H1 (cell line): ENCODE results near the gene UPF2. TPM values are rescaled to one million over a fixed set of nuclear protein-coding genes. Genes with fewer than 3 reads are reported as not detected.

Source experiments
- CTCF ChIA-PET: fragments of 300-600 bp; sonication (Branson Sonifier 250); formaldehyde crosslinking; loops from one replicate; lab custom pipeline; 2021; ENCODE audit not compliant: partially characterized antibody; lab: Charles Lee
- POLR2A ChIA-PET: fragments of 300-600 bp; sonication (Branson Sonifier 250); formaldehyde crosslinking; loops from one replicate; lab custom pipeline; 2021; ENCODE audit warnings: inconsistent platforms; ENCODE audit not compliant: partially characterized antibody; lab: Charles Lee
- DNase-seq, 2 experiments: peaks; one replicate each; pipeline versions ENCODE4 v3.0.0 to v3.0.0-alpha.2; 2010 to 2022; ENCODE audit warnings: low spot score in 2 of 2, low read depth in 1 of 2, mixed read lengths in 1 of 2
- FAIRE-seq: peaks from 2 replicates; lab custom pipeline; 2011; peaks lifted over from hg19 to GRCh38; lab: Jason Lieb, UNC
- H2AFZ ChIP-seq: 2 replicates; pipeline ENCODE4 v1.8.1; 2012; ENCODE audit warnings: low read length, inconsistent platforms
- H2AK5ac ChIP-seq: 2 replicates; pipeline ENCODE4 v1.6.1; 2013; ENCODE audit warnings: low read depth, low read length
- H2BK120ac ChIP-seq: replicated peaks from 2 replicates; pipeline ENCODE3; 2013; ENCODE audit warnings: low read depth, low read length, inconsistent platforms
- H2BK12ac ChIP-seq: 2 replicates; pipeline ENCODE4 v1.6.1; 2013; ENCODE audit warnings: low read depth, low read length
- H2BK15ac ChIP-seq: 2 replicates; pipeline ENCODE4 v1.6.1; 2013; ENCODE audit warnings: low read length
- H2BK20ac ChIP-seq: 2 replicates; pipeline ENCODE4 v1.6.1; 2013; ENCODE audit warnings: low read length
- H2BK5ac ChIP-seq: 2 replicates; pipeline ENCODE4 v1.6.1; 2013; ENCODE audit warnings: low read depth, low read length
- H3K14ac ChIP-seq: 2 replicates; pipeline ENCODE4 v1.6.1; 2013; ENCODE audit warnings: inconsistent platforms; ENCODE audit not compliant: insufficient read length
- H3K18ac ChIP-seq: 2 replicates; pipeline ENCODE4 v1.6.1; 2013; ENCODE audit warnings: low read length; ENCODE audit errors: extremely low read depth
- H3K23ac ChIP-seq: 2 replicates; pipeline ENCODE4 v1.6.1; 2013; ENCODE audit warnings: inconsistent platforms; ENCODE audit not compliant: insufficient read length
- H3K23me2 ChIP-seq: 2 replicates; pipeline ENCODE4 v1.6.1; 2013; ENCODE audit warnings: low read depth, low read length
- H3K27ac ChIP-seq: 2 replicates; pipeline ENCODE4 v1.6.1; 2011; ENCODE audit warnings: low read depth, low read length, inconsistent platforms
- H3K27me3 ChIP-seq, 4 experiments: replicated peaks in 1 of 4; 1 replicate in 1 of 4; 2 replicates in 3 of 4; pipeline versions ENCODE4 v1.6.1 to v1.8.1; 2011 to 2013; ENCODE audit warnings: low read length in 3 of 4, mild to moderate bottlenecking in 3 of 4, inconsistent platforms in 2 of 4, mixed read lengths in 2 of 4, moderate library complexity in 1 of 4; ENCODE audit not compliant: control insufficient read depth in 3 of 4, insufficient read depth in 3 of 4; ENCODE audit errors: extremely low read depth in 1 of 4
- H3K36me3 ChIP-seq, 4 experiments: 2 replicates each; pipeline versions ENCODE4 v1.6.1 to v1.8.1; 2011 to 2013; ENCODE audit warnings: mild to moderate bottlenecking in 4 of 4, low read length in 3 of 4, moderate library complexity in 2 of 4, control low read depth in 1 of 4, inconsistent platforms in 1 of 4; ENCODE audit not compliant: insufficient read depth in 4 of 4, control insufficient read depth in 2 of 4
- H3K4ac ChIP-seq: replicated peaks from 2 replicates; pipeline ENCODE3; 2013; ENCODE audit warnings: low read length, low read depth, mixed read lengths, inconsistent platforms; ENCODE audit not compliant: insufficient read length
- H3K4me1 ChIP-seq, 4 experiments: replicated peaks in 1 of 4; 1 replicate in 1 of 4; 2 replicates in 3 of 4; pipeline versions ENCODE4 v1.6.1 to v1.8.1; 2011 to 2013; ENCODE audit warnings: low read length in 3 of 4, inconsistent platforms in 2 of 4, mixed read lengths in 1 of 4; ENCODE audit not compliant: insufficient read depth in 4 of 4, control insufficient read depth in 3 of 4
- H3K4me2 ChIP-seq, 2 experiments: 2 replicates each; pipeline versions ENCODE4 v1.6.1 to v1.8.1; 2011 to 2013; ENCODE audit warnings: low read depth in 2 of 2, low read length in 2 of 2, control low read depth in 1 of 2, inconsistent platforms in 1 of 2, mild to moderate bottlenecking in 1 of 2; ENCODE audit not compliant: insufficient read depth in 1 of 2
- H3K4me3 ChIP-seq, 4 experiments: fragments of 200-600, 300-600 bp in 1 of 4; sonication (generic), shearing (Covaris generic), sonication (Bioruptor Twin) in 1 of 4; 2 replicates each; pipeline versions ENCODE4 v1.5.1 to v1.8.1; 2011 to 2016; ENCODE audit warnings: low read length in 4 of 4, low read depth in 3 of 4, control low read depth in 2 of 4, inconsistent platforms in 2 of 4, mild to moderate bottlenecking in 2 of 4, mixed read lengths in 1 of 4, moderate library complexity in 1 of 4; ENCODE audit not compliant: insufficient read depth in 2 of 4; ENCODE audit errors: extremely low read depth in 1 of 4
- H3K56ac ChIP-seq: replicated peaks from 2 replicates; pipeline ENCODE3; 2013; ENCODE audit warnings: low read depth, mild to moderate bottlenecking, mixed read lengths, low read length, inconsistent platforms; ENCODE audit not compliant: insufficient read length
- H3K79me1 ChIP-seq: 2 replicates; pipeline ENCODE4 v1.6.1; 2013; ENCODE audit warnings: low read depth, low read length, control low read depth
- H3K79me2 ChIP-seq, 2 experiments: 2 replicates each; pipeline versions ENCODE4 v1.6.1 to v1.8.1; 2012 to 2013; ENCODE audit warnings: low read length in 2 of 2, mild to moderate bottlenecking in 2 of 2, inconsistent platforms in 1 of 2; ENCODE audit not compliant: insufficient read depth in 2 of 2, control insufficient read depth in 1 of 2
- H3K9ac ChIP-seq, 4 experiments: replicated peaks in 1 of 4; 1 replicate in 1 of 4; 2 replicates in 3 of 4; pipeline versions ENCODE4 v1.6.1 to v1.8.1; 2011 to 2013; ENCODE audit warnings: low read depth in 3 of 4, low read length in 3 of 4, control low read depth in 2 of 4, mild to moderate bottlenecking in 2 of 4, moderate library complexity in 2 of 4, inconsistent platforms in 1 of 4; ENCODE audit errors: extremely low read depth in 1 of 4
- H3K9me3 ChIP-seq, 2 experiments: 2 replicates each; pipeline versions ENCODE4 v1.6.1 to v1.8.1; 2012 to 2013; ENCODE audit warnings: mild to moderate bottlenecking in 2 of 2, moderate library complexity in 2 of 2, control low read depth in 1 of 2, inconsistent platforms in 1 of 2, low read depth in 1 of 2, low read length in 1 of 2, mixed read lengths in 1 of 2; ENCODE audit not compliant: insufficient read depth in 2 of 2
- H4K20me1 ChIP-seq, 2 experiments: replicated peaks in 1 of 2; 2 replicates each; pipeline versions ENCODE3 to v1.8.1; 2011 to 2013; ENCODE audit warnings: inconsistent platforms in 2 of 2, low read length in 2 of 2, mild to moderate bottlenecking in 1 of 2; ENCODE audit not compliant: insufficient read depth in 2 of 2, control insufficient read depth in 1 of 2
- H4K5ac ChIP-seq: 2 replicates; pipeline ENCODE4 v1.6.1; 2013; ENCODE audit warnings: low read length, low read depth, mixed read lengths, inconsistent platforms; ENCODE audit not compliant: insufficient read length
- H4K8ac ChIP-seq: 2 replicates; pipeline ENCODE4 v1.8.0; 2013; ENCODE audit warnings: mild to moderate bottlenecking, moderate library complexity, low read length, inconsistent platforms; ENCODE audit not compliant: insufficient read depth; ENCODE audit errors: extremely low read depth
- H4K91ac ChIP-seq: replicated peaks from 2 replicates; pipeline ENCODE3; 2013; ENCODE audit warnings: low read length, mixed read lengths, inconsistent platforms; ENCODE audit not compliant: insufficient read length
- ASH2L ChIP-seq: fragments of 200-600, 300-600 bp; sonication (generic); IDR thresholded peaks from one replicate; pipeline ENCODE4 v1.7.1; 2017; ENCODE audit warnings: low read length
- ATF2 ChIP-seq: IDR thresholded peaks from 2 replicates; pipeline ENCODE4 v1.6.1; 2012; ENCODE audit warnings: low read length, inconsistent platforms
- CHD1 ChIP-seq: IDR thresholded peaks from 2 replicates; pipeline ENCODE4 v1.6.1; 2012; ENCODE audit warnings: low read depth, low read length, improper control_type of control experiment
- CTBP2 ChIP-seq: IDR thresholded peaks from 2 replicates; pipeline ENCODE4 v1.7.0; 2011; ENCODE audit warnings: borderline replicate concordance, mild to moderate bottlenecking, moderate library complexity, mixed read lengths, low read length; ENCODE audit not compliant: insufficient read depth, insufficient read length
- EGR1 ChIP-seq: IDR thresholded peaks from 2 replicates; pipeline ENCODE4 v1.6.1; 2011; ENCODE audit warnings: low read depth, low read length, borderline replicate concordance
- EP300 ChIP-seq, 2 experiments: IDR thresholded peaks; 1 replicate in 1 of 2; 2 replicates in 1 of 2; pipeline ENCODE4 v1.6.1; 2011 to 2012; ENCODE audit warnings: low read depth in 2 of 2, low read length in 2 of 2, mild to moderate bottlenecking in 2 of 2, borderline replicate concordance in 1 of 2, inconsistent platforms in 1 of 2, moderate library complexity in 1 of 2
- EZH2 ChIP-seq: fragments of 200-600 bp; sonication (generic); IDR thresholded peaks from 2 replicates; pipeline ENCODE4 v1.7.1; 2012; ENCODE audit warnings: low read depth, mild to moderate bottlenecking, moderate library complexity, low read length, inconsistent platforms; ENCODE audit not compliant: severe bottlenecking
- KDM5A ChIP-seq: fragments of 200-600 bp; IDR thresholded peaks from 2 replicates; pipeline ENCODE4 v1.7.1; 2012; ENCODE audit warnings: mild to moderate bottlenecking, low read length, inconsistent platforms, mixed read lengths
- MAX ChIP-seq: IDR thresholded peaks from 2 replicates; pipeline ENCODE4 v1.6.1; 2012; ENCODE audit warnings: inconsistent platforms
- SP1 ChIP-seq: IDR thresholded peaks from 2 replicates; pipeline ENCODE4 v1.6.1; 2011; ENCODE audit warnings: low read depth, low read length
- TEAD4 ChIP-seq: IDR thresholded peaks from 2 replicates; pipeline ENCODE4 v1.6.1; 2012; ENCODE audit warnings: low read depth, low read length, inconsistent platforms, mixed read lengths
- WGBS, 2 experiments: shearing (Covaris generic) in 1 of 2; methylation state at CpG; one replicate each; pipeline versions ENCODE4 v1.1.6 to v1.1.7; 2013 to 2015; ENCODE audit warnings: low lambda C conversion rate in 2 of 2, mixed read lengths in 2 of 2, inconsistent platforms in 1 of 2, low coverage in 1 of 2, missing lambda C conversion rate in 1 of 2; ENCODE audit not compliant: insufficient replicate concordance in 2 of 2, insufficient coverage in 1 of 2, insufficient read length in 1 of 2; ENCODE audit errors: extremely low coverage in 1 of 2, missing lambda C conversion rate in 1 of 2; 5-methylcytosine and 5-hydroxymethylcytosine counted together
- polyA plus RNA-seq, 7 experiments: library from polyadenylated mRNA; depleted of rRNA in 3 of 7; stranded (reverse) in 5 of 7; unstranded in 2 of 7; fragments of >200 nt in 5 of 7; fragments of 200-250 nt in 2 of 7; gene quantifications; 1 replicate in 5 of 7; 2 replicates in 1 of 7; 4 replicates in 1 of 7; pipeline versions ENCODE4 v1.2.1 to v1.2.3, GENCODE V29; 2011 to 2013; ENCODE audit warnings: missing spikeins in 2 of 7, mixed read lengths in 2 of 7
- total RNA-seq: library from RNA; stranded (reverse); fragmentation: NEBNext Ultra II Directional; extraction: Animal tissue kit (Norgen Biotek cat#: 25700); gene quantifications from 2 replicates; pipeline ENCODE4 v1.2.1, GENCODE V29; 2021

UPF2 gene
- total and polyA plus RNA-seq, 2 of the 8 experiments (the other 6 are each of a cell fraction or from before 2014, with no cell fraction given) = 6.2 to 32.8 TPM

GRCh38 chr10:11894381-11895107 lies 148.1 kb downstream of the UPF2 start:
- Histone ChIP-seq H3K9me3 (no peaks in the 10 kb centered on the region), H3K79me2 (no peaks in the 10 kb centered on the region), H3K27me3 (no peaks in the 10 kb centered on the region; a peak in 1 of 7 replicates), H3K23me2 (no peaks in the 10 kb centered on the region), H2BK15ac (no peak overlapping the region), H3K4me3 (no peak overlapping the region), H4K91ac (no peak overlapping the region), H2AFZ (no peak overlapping the region), H2BK20ac (no peak overlapping the region), H4K5ac (no peak overlapping the region), H3K79me1 (no peaks in the 10 kb centered on the region), H3K4me2 (no peak overlapping the region), H4K20me1 (peaks cover 0 to 1% of the 10 kb centered on the region in 2 experiments), H3K23ac (no peak overlapping the region), H3K14ac (no peak overlapping the region), H4K8ac (no peak overlapping the region), H3K56ac (no peak overlapping the region), H2BK120ac (no peak overlapping the region), H3K9ac (no peak overlapping the region), H3K18ac (no peak overlapping the region), H2BK12ac (no peak overlapping the region), H3K36me3 (no peaks in the 10 kb centered on the region), H2BK5ac (no peak overlapping the region), H2AK5ac (no peak overlapping the region), H3K4me1 (no peaks in the 10 kb centered on the region), H3K4ac (no peak overlapping the region), H3K27ac (no peak overlapping the region)
- WGBS, 2 experiments = 93% methylated on average over 18 of the region's 47 CpGs; no CpG with 5 or more reads in 1 of the 2 experiments
- CTCF ChIA-PET = interaction anchor here (1.8 to 2.1 kb wide), 3 partner anchors 13 to 136 kb away, joined by 5 to 6 read pairs (median 6); no protein-coding TSS in a partner anchor
- DNase-seq = no peak
- no peak for FAIRE-seq
- POLR2A ChIA-PET = interaction anchor here (1.2 kb wide), 1 partner anchor 17 kb away, joined by 4 read pairs; no protein-coding TSS in a partner anchor
- no peak for TF ChIP-seq SP1
- TF ChIP-seq ATF2 = no peak
- no peak for TF ChIP-seq ASH2L
- no peak for TF ChIP-seq EP300 (IDR thresholded peaks at IDR 0.05; ENCODE audit: borderline replicate concordance in 1 of 2, low read depth in 2 of 2, low read length in 2 of 2)
- TF ChIP-seq CTBP2 = no peak
- TF ChIP-seq MAX = no peak
- no peak for TF ChIP-seq EZH2
- no peak for TF ChIP-seq TEAD4
- no peak for TF ChIP-seq CHD1
- TF ChIP-seq KDM5A = no peak
- TF ChIP-seq EGR1 = no peak
